HEK293 (cell line): Measurements from ENCODE around the gene HOATZ.
A peak's percentile ranks its signal among the peaks of the same experiment; 100 is the strongest.

ENCODE experiments used
- CTCF ChIA-PET: fragments of 350-600 bp; formaldehyde crosslinking; extraction: SDS; loops from one replicate; lab custom pipeline; 2021; ENCODE audit warnings: antibody characterized with exemption; lab: Yijun Ruan, JAX
- POLR2A ChIA-PET: fragments of 300-600 bp; formaldehyde crosslinking; extraction: SDS; loops from one replicate; lab custom pipeline; 2020; ENCODE audit warnings: antibody characterized with exemption, inconsistent platforms; lab: Yijun Ruan, JAX
- H3K27ac ChIP-seq: fragments of 200-500 bp; sonication (Bioruptor generic); 2 replicates; pipeline ENCODE4 v1.5.1; 2014; ENCODE audit warnings: low read depth, low read length, control low read depth, inconsistent platforms; ENCODE audit errors: extremely low read depth
- H3K36me3 ChIP-seq, 2 experiments: fragments of 200-500 bp in 1 of 2; sonication (Bioruptor generic) in 1 of 2; 1 replicate in 1 of 2; 2 replicates in 1 of 2; pipeline ENCODE4 v1.5.1; 2014 to 2017; ENCODE audit warnings: inconsistent platforms in 2 of 2, low read length in 2 of 2; ENCODE audit not compliant: control insufficient read depth in 2 of 2, insufficient read depth in 1 of 2
- H3K4me1 ChIP-seq: fragments of 200-500 bp; sonication (Bioruptor generic); 2 replicates; pipeline ENCODE4 v1.5.1; 2014; ENCODE audit warnings: mild to moderate bottlenecking, low read length, inconsistent platforms; ENCODE audit not compliant: control insufficient read depth, insufficient read depth
- H3K4me3 ChIP-seq: 2 replicates; pipeline ENCODE4 v1.5.1; 2011; ENCODE audit warnings: low read depth, mild to moderate bottlenecking, control low read depth, low read length, moderate library complexity
- H3K9me3 ChIP-seq: fragments of 200-500 bp; sonication (Bioruptor generic); 2 replicates; pipeline ENCODE4 v1.5.1; 2014; ENCODE audit warnings: low read depth, low read length, inconsistent platforms; ENCODE audit not compliant: control insufficient read depth, insufficient read depth
- BCL11A ChIP-seq: fragments of 450-650 bp; formaldehyde crosslinking; IDR thresholded peaks from 2 replicates; pipeline ENCODE4 v1.5.1; 2016; ENCODE audit warnings: low read depth, missing biosample characterization, missing genetic modification characterization
- BCL11B ChIP-seq: fragments of 450-650 bp; formaldehyde crosslinking; IDR thresholded peaks from 2 replicates; pipeline ENCODE4 v1.5.1; 2016; ENCODE audit warnings: low read depth, missing biosample characterization, missing genetic modification characterization
- GFI1B ChIP-seq: fragments of 450-650 bp; formaldehyde crosslinking; IDR thresholded peaks from 2 replicates; pipeline ENCODE4 v1.5.1; 2016; ENCODE audit warnings: missing biosample characterization, missing genetic modification characterization
- GLIS1 ChIP-seq: fragments of 450-650 bp; formaldehyde crosslinking; IDR thresholded peaks from 2 replicates; pipeline ENCODE4 v1.5.1; 2016; ENCODE audit warnings: missing biosample characterization, missing genetic modification characterization
- GLIS2 ChIP-seq: fragments of 450-650 bp; formaldehyde crosslinking; IDR thresholded peaks from 2 replicates; pipeline ENCODE4 v1.5.1; 2016; ENCODE audit warnings: missing biosample characterization, missing genetic modification characterization
- PRDM1 ChIP-seq: fragments of 450-650 bp; formaldehyde crosslinking; IDR thresholded peaks from 2 replicates; pipeline ENCODE4; 2016; ENCODE audit warnings: missing biosample characterization, missing genetic modification characterization
- RBAK ChIP-seq: fragments of 450-650 bp; formaldehyde crosslinking; IDR thresholded peaks from 2 replicates; pipeline ENCODE4 v1.5.1; 2016; ENCODE audit warnings: missing biosample characterization, missing genetic modification characterization
- SCRT2 ChIP-seq: fragments of 450-650 bp; formaldehyde crosslinking; IDR thresholded peaks from 2 replicates; pipeline ENCODE4 v1.5.1; 2016; ENCODE audit warnings: missing biosample characterization, missing genetic modification characterization
- ZBTB17 ChIP-seq: fragments of 450-650 bp; formaldehyde crosslinking; IDR thresholded peaks from 2 replicates; pipeline ENCODE4 v1.5.1; 2016; ENCODE audit warnings: missing biosample characterization, missing genetic modification characterization
- ZBTB7A ChIP-seq: fragments of 450-650 bp; formaldehyde crosslinking; IDR thresholded peaks from 2 replicates; pipeline ENCODE4 v1.5.1; 2016; ENCODE audit warnings: low read depth, missing biosample characterization, missing genetic modification characterization
- ZNF155 ChIP-seq: fragments of 450-650 bp; formaldehyde crosslinking; IDR thresholded peaks from 2 replicates; pipeline ENCODE4 v1.5.1; 2016; ENCODE audit warnings: missing biosample characterization, missing genetic modification characterization
- ZNF19 ChIP-seq: fragments of 450-650 bp; formaldehyde crosslinking; IDR thresholded peaks from 2 replicates; pipeline ENCODE4; 2016; ENCODE audit warnings: missing biosample characterization, missing genetic modification characterization, low read depth
- ZNF555 ChIP-seq: fragments of 450-650 bp; formaldehyde crosslinking; conservative IDR thresholded peaks from 2 replicates; pipeline ENCODE4 v1.5.1; 2017; ENCODE audit warnings: missing biosample characterization, mild to moderate bottlenecking, missing genetic modification characterization, inconsistent platforms
- ZNF560 ChIP-seq: fragments of 450-650 bp; formaldehyde crosslinking; IDR thresholded peaks from 2 replicates; pipeline ENCODE4 v1.5.1; 2017; ENCODE audit warnings: missing biosample characterization, missing genetic modification characterization, borderline replicate concordance
- ZNF600 ChIP-seq: fragments of 450-650 bp; formaldehyde crosslinking; IDR thresholded peaks from 2 replicates; pipeline ENCODE4 v1.5.1; 2016; ENCODE audit warnings: missing biosample characterization, missing genetic modification characterization
- ZNF660 ChIP-seq: fragments of 450-650 bp; IDR thresholded peaks from 2 replicates; pipeline ENCODE4 v1.5.1; 2018; ENCODE audit warnings: missing biosample characterization, mild to moderate bottlenecking, missing genetic modification characterization
- ZNF664 ChIP-seq: fragments of 450-650 bp; formaldehyde crosslinking; IDR thresholded peaks from 2 replicates; pipeline ENCODE4 v1.5.1; 2016; ENCODE audit warnings: missing biosample characterization, missing genetic modification characterization
- ZNF677 ChIP-seq: fragments of 450-650 bp; IDR thresholded peaks from 2 replicates; pipeline ENCODE4 v1.5.0; 2018; ENCODE audit warnings: missing biosample characterization, mild to moderate bottlenecking, missing genetic modification characterization, moderate library complexity
- ZNF701 ChIP-seq: fragments of 450-650 bp; formaldehyde crosslinking; IDR thresholded peaks from 2 replicates; pipeline ENCODE4 v1.5.1; 2016; ENCODE audit warnings: missing biosample characterization, missing genetic modification characterization
- ZNF768 ChIP-seq: fragments of 450-650 bp; formaldehyde crosslinking; IDR thresholded peaks from 2 replicates; pipeline ENCODE4 v1.5.1; 2018; ENCODE audit warnings: missing biosample characterization, mild to moderate bottlenecking, missing genetic modification characterization
- ZSCAN16 ChIP-seq: fragments of 450-650 bp; formaldehyde crosslinking; IDR thresholded peaks from 2 replicates; pipeline ENCODE4 v1.5.1; 2016; ENCODE audit warnings: missing biosample characterization, missing genetic modification characterization
- TF ChIP-seq, protein P1 (sequence below): fragments of 450-650 bp; formaldehyde crosslinking; IDR thresholded peaks from 2 replicates; pipeline ENCODE4 v1.5.1; 2016; ENCODE audit warnings: missing biosample characterization, missing genetic modification characterization

The HOATZ gene

DNA sequence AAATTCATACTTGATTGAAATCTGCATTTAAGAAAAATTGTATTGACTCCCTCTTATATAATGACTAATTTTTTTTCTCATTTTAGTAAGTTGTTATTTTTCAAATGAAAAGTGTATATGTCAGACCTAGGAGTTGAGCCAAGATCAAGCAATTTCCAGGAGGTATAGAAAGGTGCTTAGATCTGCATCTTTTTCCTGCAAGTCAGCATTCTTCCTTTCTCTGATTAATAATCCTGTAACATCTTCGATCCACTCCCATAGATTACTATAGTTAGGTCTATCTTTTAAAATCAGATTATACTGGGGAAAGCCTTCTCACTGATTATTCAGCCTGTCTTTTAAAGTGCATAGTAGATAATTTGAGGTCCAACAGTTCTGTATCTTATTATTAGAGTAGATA lies 12.7 kb downstream of the HOATZ start:
- Histone ChIP-seq H3K4me1 (no peaks in the 10 kb centered on the region), H3K4me3 (no peak overlapping the region), H3K9me3 (no peaks in the 10 kb centered on the region), H3K36me3 (no peaks in the 10 kb centered on the region), H3K27ac (no peak overlapping the region)
- POLR2A ChIA-PET: no interaction called here
- CTCF ChIA-PET: no interaction called here
- TF ChIP-seq ZBTB17 (tag by site-specific recombination) (0 out of 2 replicates have a peak, but pooled peaks have one; percentile 13), GFI1B (tag by site-specific recombination) (no peak)

DNA sequence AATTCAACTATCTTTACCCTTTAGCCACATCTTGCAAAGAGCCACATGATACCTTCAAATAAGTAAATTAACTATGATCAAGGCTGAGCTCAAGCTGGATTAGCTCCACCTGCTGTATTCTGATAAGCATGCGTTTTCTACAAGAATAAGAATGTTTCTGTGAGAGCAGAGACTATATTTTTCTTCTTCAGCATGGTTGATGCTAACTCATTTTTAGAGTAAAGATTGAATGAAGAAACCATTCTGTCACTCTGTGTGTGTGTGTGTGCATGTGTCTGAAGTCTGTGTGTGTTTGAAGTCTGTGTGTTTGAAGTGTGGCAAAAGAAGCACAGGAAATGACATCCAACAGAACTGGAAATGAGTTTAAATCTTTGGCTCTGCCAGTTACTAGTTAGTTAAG lies 14.0 kb downstream of the HOATZ start:
- Histone ChIP-seq H3K36me3 (no peaks in the 10 kb centered on the region), H3K4me1 (no peaks in the 10 kb centered on the region), H3K4me3 (no peak overlapping the region), H3K9me3 (no peaks in the 10 kb centered on the region), H3K27ac (no peak overlapping the region)
- CTCF ChIA-PET: interaction anchor here (0.8 kb wide), 1 partner anchor 73 kb away, joined by 4 read pairs; no protein-coding TSS in a partner anchor
- TF ChIP-seq ZNF19 (tag by site-specific recombination) (no peak), ZNF560 (tag by site-specific recombination) (no peak), ZNF555 (tag by site-specific recombination) (no peak), PRDM1 (tag by site-specific recombination) (no peak), ZNF660 (tag by site-specific recombination) (no peak), GLIS2 (tag by site-specific recombination) (no peak), RBAK (tag by site-specific recombination) (no peak), BCL11B (tag by site-specific recombination) (no peak)
- TF ChIP-seq, protein P1, sequence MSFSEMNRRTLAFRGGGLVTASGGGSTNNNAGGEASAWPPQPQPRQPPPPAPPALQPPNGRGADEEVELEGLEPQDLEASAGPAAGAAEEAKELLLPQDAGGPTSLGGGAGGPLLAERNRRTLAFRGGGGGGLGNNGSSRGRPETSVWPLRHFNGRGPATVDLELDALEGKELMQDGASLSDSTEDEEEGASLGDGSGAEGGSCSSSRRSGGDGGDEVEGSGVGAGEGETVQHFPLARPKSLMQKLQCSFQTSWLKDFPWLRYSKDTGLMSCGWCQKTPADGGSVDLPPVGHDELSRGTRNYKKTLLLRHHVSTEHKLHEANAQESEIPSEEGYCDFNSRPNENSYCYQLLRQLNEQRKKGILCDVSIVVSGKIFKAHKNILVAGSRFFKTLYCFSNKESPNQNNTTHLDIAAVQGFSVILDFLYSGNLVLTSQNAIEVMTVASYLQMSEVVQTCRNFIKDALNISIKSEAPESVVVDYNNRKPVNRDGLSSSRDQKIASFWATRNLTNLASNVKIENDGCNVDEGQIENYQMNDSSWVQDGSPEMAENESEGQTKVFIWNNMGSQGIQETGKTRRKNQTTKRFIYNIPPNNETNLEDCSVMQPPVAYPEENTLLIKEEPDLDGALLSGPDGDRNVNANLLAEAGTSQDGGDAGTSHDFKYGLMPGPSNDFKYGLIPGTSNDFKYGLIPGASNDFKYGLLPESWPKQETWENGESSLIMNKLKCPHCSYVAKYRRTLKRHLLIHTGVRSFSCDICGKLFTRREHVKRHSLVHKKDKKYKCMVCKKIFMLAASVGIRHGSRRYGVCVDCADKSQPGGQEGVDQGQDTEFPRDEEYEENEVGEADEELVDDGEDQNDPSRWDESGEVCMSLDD (tag by site-specific recombination): no peak
- POLR2A ChIA-PET: no interaction called here

DNA sequence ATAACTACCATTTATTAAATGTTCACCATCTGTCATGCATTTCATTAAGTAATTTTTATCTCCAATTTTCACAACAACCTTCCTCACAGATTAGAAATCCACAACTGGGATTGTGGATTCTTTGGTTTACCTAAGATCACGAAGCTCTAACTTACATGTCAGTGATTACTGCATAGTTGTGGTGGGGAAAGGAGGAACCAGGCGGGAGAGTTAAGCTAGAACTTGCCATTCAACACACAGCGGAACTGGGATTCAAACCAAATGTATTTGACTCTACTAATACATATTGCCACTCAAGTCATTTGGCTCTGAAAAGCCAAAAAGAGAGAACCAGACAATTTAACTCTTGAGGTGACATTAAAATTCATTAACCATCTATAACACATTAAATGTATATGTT lies 15.5 kb downstream of the HOATZ start:
- Histone ChIP-seq H3K9me3 (no peaks in the 10 kb centered on the region), H3K36me3 (no peaks in the 10 kb centered on the region), H3K27ac (no peak overlapping the region), H3K4me3 (no peak overlapping the region), H3K4me1 (no peaks in the 10 kb centered on the region)
- POLR2A ChIA-PET: no interaction called here
- TF ChIP-seq GLIS1 (tag by site-specific recombination): no peak
- CTCF ChIA-PET: no interaction called here

DNA sequence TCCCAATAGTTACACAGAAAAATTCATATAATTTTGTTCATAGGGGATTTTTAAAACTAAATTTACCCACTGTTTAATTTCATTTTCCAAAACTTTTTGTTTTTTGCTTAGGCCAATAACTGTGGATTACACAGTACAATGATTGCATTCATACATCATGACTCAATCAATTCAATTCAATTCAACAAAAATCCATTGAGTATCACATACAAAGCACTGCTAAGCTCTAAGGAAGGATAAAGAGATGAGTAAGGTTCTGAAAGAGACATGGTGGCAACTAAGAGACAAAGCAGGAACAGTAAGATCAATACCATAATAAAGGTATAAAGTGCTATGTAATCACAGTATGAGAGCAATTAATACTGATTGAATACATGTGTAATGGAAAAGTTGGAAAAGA lies 16.6 kb downstream of the HOATZ start:
- H3K9me3 ChIP-seq: no peaks in the 10 kb centered on the region
- TF ChIP-seq ZBTB7A (no peak), BCL11A (tag by site-specific recombination) (no peak), ZNF768 (no peak), ZNF600 (tag by site-specific recombination) (no peak), ZNF664 (tag by site-specific recombination) (no peak), ZSCAN16 (tag by site-specific recombination) (no peak), SCRT2 (no peak), ZNF677 (tag by site-specific recombination) (no peak), ZNF701 (tag by site-specific recombination) (no peak), ZNF155 (no peak)
- TF ChIP-seq, all 188 proteins: peak for 0
- Histone ChIP-seq H3K36me3 (no peaks in the 10 kb centered on the region), H3K4me3 (no peak overlapping the region), H3K27ac (no peak overlapping the region), H3K4me1 (no peaks in the 10 kb centered on the region)
- ChIA-PET CTCF (no interaction called here), POLR2A (no interaction called here)
